Measurements from ENCODE around the gene LDLRAD1.

Gene LDLRAD1

DNA sequence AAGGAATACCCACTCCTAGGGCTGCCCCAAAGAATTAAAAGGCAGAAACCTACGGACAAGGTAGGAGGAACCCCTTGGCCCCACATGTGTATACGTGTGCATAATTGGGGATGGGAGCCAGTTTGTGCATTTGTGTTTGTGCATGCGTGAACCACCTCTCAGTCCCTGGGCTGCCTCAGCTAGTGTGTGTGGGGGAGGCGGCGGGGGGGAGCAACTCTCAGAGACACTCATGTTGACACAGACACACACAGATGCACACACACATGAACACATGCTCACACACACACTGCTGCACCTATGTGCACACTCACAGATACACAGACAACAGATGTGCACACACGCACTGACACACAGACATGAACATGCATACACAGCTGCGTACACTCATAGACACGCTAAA is 5.1 kb downstream of the LDLRAD1 start:
- no peak overlapping the region for H3K27ac ChIP-seq
- TF ChIP-seq, protein P1, sequence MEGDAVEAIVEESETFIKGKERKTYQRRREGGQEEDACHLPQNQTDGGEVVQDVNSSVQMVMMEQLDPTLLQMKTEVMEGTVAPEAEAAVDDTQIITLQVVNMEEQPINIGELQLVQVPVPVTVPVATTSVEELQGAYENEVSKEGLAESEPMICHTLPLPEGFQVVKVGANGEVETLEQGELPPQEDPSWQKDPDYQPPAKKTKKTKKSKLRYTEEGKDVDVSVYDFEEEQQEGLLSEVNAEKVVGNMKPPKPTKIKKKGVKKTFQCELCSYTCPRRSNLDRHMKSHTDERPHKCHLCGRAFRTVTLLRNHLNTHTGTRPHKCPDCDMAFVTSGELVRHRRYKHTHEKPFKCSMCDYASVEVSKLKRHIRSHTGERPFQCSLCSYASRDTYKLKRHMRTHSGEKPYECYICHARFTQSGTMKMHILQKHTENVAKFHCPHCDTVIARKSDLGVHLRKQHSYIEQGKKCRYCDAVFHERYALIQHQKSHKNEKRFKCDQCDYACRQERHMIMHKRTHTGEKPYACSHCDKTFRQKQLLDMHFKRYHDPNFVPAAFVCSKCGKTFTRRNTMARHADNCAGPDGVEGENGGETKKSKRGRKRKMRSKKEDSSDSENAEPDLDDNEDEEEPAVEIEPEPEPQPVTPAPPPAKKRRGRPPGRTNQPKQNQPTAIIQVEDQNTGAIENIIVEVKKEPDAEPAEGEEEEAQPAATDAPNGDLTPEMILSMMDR (conservative IDR thresholded peaks at IDR 0.05): no peak

DNA sequence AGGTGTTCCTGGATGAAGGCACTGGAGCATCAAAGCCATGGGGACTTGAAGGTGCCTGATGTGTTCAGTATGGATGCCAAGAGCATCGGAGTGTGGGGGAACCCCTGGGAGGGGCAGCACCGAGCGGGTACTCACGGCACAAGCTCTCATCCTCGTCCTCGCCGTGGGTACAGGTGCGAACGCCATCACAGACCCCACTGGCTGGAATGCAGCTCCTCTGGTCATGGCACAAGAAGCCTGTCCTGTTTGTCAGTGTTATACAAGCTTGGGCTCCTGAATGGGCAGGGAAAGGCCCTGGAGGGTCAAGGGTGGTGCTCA is 6.0 kb downstream of the LDLRAD1 start:
- H3K27ac ChIP-seq: no peak overlapping the region
- TF ChIP-seq, protein P1 (conservative IDR thresholded peaks at IDR 0.05): no peak

DNA sequence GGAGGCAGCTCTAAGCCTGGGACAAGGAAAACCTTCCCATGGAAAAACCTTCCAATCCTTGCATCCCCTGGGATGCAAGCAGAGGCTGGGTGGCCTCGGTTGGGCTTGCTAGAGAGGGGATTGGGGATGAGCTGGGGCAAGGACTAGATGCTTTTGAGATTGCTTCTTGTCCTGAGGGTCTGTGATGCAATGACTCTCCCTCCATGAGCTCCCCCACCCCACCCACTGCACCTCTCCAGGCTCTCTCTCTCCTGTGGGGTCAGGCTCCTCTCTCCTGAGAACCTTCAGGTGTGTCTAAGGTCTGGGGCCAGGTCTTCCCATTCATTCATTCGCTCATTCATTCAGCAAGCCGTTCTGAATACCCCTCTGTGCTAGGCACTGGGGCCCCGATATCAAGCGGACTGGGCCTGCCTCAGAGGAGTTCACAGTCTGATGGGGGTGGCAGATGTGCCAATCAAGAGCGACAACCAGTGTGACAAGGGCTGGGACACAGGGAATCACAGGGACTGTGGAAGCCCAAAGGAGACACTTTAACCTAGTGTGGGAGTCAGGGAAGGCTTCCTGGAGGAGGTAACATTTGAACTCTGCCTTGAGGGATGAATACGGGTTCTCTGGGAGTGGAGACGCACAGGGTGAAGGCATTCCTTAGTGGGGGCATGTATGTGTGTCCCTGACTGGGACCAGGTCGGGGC is 6.5 kb downstream of the LDLRAD1 start:
- TF ChIP-seq, protein P1 (conservative IDR thresholded peaks at IDR 0.05): no peak
- no peak overlapping the region for H3K27ac ChIP-seq

DNA sequence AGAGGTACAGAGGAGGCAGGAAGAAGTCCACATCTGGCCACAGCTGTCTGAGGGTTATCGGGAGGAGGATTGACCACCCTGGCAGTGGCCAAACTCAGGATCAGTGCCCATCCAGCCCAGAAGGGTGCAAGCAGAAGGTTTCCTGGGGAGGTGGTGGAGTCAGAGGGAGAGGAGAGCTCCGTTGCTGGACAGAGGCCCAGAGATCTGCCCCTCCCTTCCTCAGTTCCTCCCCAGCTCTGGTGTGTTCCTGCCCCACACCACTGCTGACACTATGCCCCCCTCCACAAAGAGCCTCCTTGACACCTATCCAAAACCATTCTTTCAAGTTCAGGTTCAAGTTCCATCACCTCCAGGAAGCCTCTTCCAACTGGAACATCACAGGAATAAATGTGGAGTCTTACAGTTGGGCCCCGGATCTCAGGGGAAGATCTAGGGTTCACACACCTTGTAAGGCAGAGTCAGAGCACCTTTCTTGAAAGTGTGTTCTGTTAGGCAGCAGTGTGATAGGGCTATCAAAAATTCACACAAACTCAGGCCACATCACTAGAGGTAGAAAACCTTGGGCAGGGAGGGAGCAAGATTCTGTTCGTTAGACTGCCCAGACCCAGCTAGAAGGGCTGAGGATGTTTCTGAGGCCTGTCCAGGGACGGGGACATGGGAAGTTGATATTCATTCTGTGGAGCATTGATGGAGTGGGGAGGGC is 7.4 kb downstream of the LDLRAD1 start:
- TF ChIP-seq, protein P1 (conservative IDR thresholded peaks at IDR 0.05): no peak
- no peak overlapping the region for H3K27ac ChIP-seq

DNA sequence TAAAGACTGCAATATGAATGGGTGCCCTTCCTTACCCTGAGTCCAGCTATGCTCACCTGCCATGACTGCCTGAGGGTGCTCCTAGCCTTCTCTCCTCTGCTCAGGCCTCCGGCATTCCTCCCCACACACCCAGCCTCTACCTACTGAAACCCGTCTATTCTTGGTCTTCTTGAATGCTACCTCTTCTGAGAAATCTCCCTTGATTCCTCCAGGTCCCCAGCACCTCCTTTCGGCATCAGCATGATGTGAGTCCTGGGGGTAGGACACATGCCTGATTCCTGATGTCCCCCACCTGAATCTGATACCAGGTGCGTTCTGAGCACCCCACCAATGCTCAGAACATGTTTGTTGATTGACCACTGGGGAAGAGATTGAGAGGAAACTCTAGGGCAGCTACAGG is 8.6 kb downstream of the LDLRAD1 start:
- TF ChIP-seq, protein P1 (conservative IDR thresholded peaks at IDR 0.05): no peak

DNA sequence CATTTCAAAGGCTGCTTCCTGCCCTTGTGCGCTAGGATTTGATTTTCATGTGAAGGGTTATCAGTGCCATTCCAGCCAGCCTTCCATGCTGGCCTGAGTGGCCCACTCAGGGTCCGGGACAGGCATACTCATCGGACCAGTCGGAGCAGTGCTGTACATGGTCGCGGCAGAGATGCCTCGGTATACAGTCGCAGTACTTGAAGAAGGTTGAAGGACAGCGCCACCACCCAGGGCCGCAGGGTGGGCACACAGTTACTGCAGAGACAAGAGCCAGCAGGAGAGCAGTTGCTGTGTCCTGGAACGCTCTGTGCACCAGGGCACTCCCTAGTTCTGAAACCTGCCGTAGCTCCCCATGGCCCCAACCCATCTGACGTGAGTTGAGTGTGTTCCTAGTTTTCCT is 9.1 kb downstream of the LDLRAD1 start:
- TF ChIP-seq, protein P1 (conservative IDR thresholded peaks at IDR 0.05): no peak
- H3K27ac ChIP-seq: no peak overlapping the region

More for the DNA sequence above, 8.6 kb downstream of the LDLRAD1 start:
- H3K27ac ChIP-seq: no peak overlapping the region

DNA sequence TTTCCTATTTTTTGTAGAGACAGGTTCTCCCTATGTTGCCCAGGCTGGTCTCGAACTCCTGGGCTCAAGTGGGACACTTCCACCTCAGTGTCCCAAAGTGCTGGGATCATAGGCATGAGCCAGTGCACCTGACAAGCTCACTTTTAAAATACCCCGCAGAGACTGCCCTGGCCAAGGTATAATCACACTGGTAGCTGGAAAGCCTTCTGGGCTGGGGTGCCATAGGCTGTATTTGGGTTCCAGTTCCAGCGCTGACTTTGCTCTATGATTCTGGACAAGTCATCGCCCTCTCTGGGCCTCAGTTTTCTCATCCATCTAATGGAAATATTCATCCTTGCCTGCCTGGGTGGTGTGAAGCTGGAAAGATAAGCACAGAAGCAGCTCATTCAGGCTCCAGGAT is 10.4 kb downstream of the LDLRAD1 start:
- no peak overlapping the region for H3K27ac ChIP-seq
- TF ChIP-seq, protein P1 (conservative IDR thresholded peaks at IDR 0.05): no peak

Data from VCaP (cell line).